CD4-positive, alpha-beta T cell treated with Interleukin-12 subunit alpha and Interleukin-12 subunit beta, for 1 hour (primary cell): ENCODE measurements around the gene DCBLD1.

Experiments used
- DNase-seq: peaks from one replicate; pipeline ENCODE4 v3.0.0-alpha.2; 2020

DCBLD1 gene

DNA sequence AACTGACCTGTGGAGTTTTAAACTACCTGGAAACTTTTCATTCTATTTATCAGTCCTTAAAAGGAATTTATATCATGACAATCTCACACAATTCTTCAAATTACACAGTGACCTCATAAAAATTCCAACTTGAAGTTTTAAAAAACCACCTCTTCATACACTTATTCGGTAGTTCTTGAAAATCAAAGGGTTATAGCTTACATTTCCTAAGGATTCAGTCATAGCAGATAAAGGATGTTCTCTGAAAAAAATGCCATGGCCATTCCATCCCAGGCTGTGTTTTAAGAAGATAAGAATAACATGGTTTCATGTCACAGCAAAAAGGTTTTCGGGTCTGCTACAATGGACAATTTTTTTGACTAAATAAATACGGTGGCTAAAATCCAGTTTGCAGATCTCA is 78.7 kb downstream of the DCBLD1 start:
- DNase-seq, result no peak

DNA sequence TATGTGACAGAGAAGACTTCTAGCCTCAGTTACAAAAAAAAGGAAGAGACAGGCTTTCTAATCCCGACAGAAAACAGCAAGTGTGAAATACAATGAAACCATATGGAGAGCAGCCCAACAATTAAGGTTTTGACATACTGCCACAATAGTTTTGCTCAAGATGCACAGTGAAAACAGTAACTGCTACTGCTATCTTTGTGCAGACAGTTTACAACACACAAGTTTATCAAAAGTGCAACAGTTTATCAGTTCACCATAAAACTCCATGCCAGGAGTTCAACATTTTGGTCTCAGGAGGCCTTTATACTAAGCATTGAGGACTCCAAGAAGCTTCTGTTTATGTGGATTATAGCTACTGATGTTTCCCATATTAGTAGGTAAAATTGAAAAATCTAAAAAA is 82.2 kb downstream of the DCBLD1 start:
- DNase-seq, result no peak

DNA sequence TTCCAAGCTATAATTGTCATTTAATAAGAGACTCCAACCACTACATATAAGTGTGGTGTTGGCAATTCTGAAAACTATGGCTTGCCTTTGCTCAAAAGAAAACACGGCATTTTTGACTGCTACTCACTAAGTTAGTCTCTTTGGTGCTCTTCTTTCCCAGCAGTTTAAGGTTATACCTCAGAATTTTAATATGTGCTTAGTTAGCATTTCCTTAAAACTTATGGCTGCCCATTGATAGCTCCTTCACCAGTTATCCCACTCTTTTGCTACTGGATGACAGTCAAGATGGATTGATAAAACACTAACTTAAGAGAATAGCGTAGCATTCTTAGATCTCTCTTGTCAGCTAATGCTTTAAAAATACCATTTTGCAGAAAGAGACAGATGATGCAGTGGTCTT is 85.8 kb downstream of the DCBLD1 start:
- DNase-seq, result no peak

DNA sequence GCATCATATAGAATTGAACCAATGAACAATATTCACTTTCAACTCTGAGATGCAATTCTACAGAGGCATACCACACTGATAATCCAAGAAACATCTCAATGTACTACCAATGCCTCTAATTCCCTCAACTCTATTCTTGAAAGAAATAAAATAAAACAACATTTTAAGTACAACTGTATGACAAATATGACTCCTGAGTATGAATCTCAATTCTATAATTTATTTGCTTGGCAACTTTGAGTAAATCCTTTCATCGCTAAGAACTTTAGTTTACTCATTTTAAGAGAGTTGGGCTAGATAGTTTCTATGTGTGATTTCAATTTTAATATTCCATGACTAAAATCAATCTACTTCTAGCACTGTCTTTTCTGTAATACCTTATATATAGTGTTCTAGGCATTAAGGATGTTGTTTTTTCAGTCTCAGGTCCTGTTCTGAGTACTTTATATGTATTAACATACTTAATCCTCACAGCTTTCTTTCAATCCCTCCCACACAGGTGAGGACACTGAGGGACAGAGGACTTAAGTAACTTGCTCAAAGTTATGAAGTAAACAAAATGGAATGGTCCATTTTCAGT is 86.4 kb downstream of the DCBLD1 start:
- DNase-seq, result no peak

DNA sequence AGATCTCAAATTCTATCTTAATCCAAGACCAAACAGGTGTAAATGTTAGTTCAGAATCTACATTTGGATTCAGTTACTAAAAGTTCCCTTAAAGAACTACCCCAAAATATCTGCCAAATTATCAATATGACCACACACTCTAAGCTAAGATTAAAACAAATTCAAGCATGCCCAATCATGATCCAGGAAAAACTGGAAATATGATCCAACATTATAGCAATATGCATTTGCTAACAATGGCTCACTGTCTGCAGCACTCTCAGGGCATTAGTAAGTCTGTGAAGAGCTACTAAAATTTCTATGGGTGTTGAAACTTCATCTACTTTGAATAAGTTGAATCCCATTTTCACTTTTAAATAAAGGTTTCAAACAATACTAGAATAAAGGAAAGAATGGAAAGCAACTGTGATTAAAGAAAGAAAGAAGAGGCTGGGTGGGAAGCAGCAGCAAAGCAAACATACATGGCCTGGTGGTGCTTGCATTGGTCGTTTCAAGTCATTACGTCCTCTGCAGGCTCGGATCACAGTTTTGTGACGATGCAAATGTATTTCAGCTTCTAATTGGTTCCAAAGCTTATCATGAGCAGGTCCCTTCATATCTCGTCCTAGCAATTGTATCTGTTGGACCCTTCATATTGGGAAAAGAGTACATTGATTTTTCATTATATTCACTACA is 90.7 kb downstream of the DCBLD1 start:
- DNase-seq, result no peak

DNA sequence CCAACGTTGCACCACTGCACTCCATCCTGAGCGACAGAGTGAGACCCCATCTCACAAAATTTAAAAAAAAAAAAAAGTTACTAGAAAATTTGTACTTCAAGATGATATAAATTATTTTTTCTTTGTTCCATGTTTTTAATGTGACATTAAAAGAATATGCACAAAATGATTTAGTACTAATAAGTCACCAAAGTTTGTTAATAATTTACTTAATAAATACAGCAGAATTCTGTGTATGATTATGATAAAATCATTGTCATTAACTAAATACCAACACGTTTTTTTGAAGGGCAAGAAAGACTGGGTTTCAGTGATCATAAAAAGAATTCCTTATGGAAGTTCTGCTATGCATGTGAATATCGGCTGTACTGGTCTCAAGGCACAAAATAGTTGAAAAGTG is 91.7 kb downstream of the DCBLD1 start:
- no peak for DNase-seq

DNA sequence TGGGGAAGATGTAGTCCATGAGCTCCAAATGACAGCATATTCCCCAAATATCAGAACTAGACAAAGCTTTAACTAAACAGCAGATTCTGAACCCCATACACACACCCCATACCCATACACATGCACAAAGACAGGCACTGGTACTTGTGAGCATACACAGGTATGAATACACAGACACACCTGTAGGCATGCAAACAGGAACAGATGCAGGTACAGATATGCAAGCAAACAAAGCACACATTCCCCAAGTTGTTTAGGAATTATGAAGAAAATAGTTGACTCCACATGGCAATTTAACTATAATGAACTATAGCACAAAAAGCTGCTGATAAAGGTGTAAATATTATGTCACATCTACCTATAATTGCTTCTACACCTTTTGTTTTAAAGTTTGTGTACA is 103.2 kb downstream of the DCBLD1 start:
- no peak for DNase-seq

DNA sequence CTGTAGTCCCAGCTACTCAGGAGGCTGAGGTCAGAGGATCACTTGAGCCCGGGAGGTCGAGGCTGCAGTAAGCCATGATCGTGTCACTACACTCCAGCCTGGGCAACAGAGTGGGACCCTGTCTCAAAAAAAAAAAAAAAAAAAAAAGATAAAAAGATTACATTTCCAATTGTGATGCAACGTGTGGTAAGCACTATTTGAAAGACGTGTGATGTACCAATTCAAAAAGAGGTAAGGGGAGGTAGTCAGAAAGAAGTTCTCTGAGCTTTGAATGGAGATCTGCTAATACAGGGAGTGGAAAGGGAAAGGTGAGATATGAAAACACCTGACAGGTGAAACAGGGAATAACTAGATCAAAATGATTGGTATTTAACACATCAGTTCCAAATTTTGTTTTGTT is 108.0 kb downstream of the DCBLD1 start:
- DNase-seq, result no peak

DNA sequence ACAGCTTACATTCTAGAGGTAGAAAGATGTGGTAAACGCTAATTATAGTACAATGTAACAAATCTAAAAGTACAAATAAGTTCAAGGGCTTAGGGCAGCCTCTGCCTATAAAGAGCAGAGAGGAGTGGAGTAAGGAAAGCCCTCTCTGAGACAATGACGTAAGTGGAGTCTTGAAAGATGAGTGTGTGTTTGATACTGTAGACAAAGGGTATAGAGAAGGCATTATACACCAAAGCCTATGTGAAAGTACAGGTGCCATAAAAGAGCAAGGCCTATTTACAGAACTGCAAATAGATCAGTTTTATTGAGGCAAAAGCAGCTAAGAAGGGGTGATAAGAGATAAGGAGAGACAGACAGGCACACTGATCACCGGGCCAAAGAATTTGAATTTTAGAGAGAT is 108.9 kb downstream of the DCBLD1 start:
- no peak for DNase-seq

DNA sequence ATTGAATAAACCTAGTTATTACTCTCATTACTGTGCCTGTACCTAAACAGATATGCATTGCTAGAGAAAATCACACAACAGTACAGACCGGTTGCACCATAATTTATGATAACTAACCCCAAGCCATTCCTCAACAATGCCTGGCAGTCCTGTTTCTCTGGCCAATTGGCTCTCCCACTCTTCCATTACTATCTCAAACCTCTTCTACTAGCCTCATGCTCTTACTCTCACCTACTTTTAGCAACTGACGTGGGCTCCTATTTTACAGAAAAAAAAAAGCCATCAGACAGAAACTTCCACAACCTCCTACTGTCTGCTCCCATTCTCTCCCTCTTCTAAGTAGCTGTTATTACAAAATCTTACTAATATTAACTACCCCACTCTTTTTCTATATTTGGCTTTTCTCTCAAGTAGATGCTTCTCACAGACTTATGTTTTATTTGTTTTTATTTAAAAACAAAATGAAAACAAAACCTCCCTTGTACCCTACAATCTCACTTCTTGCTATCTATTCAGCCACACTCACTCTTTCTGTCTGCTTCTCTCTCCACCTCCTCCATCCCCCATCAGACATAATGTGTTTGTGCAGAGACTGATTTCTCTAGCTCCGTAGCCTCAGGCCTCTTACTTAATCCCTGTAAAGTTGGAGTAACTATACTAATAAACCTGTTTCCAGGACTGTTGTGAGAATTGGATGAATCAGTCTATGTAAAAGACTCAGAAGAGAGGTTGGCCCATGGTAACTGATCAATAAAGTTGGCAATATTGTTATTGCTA is 110.7 kb downstream of the DCBLD1 start:
- DNase-seq, result no peak

DNA sequence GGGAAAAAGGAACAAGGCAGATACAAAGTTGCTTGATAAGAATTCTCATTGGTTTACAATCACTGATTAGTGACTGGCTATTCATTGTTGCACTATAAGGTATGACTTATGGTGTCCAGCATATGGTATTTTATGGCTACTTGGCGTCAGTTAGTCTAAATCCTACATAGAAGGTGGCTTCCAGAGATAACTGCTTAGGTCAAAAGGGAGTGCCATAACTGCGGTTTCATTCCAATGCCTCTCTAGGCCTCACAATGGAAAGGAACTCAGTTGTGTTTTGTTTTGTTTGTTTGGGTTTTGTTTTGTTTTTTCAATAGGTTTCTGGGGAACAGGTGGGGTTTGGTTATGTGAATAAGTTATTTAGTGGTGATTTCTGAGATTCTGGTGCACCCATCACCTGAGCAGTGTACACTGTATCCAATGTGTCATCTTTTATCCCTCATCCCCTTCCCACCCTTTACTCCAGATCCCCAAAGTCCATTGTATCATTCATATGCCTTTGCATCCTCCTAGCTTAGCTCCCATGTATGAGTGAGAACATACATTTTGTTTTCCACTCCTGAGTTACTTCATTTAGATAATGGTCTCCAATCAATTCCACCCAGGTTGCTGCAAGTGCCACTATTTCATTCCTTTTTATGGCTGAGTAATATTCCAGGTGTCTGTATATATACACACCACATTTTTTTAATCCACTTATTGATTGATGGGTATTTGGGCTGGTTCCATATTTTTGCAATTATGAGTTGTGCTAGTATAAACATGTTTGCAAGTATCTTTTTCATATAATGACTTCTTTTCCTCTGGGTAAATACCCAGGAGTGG is 112.8 kb downstream of the DCBLD1 start:
- DNase-seq, result no peak

DNA sequence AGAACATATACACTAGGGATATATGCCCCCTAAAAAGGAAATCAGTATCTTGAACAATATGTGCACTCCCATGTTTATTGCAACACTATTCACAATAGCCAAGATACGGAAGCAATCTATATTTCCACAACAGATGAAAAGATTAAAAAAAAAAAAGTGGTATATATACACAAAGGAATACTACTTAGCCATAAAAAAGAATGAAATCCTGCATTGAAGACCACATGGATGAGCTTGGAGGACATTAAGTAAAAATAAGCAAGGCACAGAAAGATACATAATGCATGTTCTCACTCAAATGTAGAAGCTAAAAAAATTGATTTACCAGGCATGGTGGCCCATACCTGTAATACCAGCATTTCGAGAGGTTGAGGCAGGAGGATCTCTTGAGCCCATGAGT is 115.3 kb downstream of the DCBLD1 start:
- no peak for DNase-seq
